Hindlimb muscle (tissue), 1 donor: ENCODE results near the gene STK40. TPM values are rescaled to one million over a fixed set of nuclear protein-coding genes. Genes with fewer than 3 reads are reported as not detected.

ENCODE experiments used
- DNase-seq: peaks from one replicate; pipeline ENCODE4 v3.0.0-alpha.2; 2013
- polyA plus RNA-seq: library from polyadenylated mRNA; unstranded; fragments of 120-200 nt; gene quantifications from one replicate; pipeline ENCODE4 v1.2.1, GENCODE V29; 2013; ENCODE audit not compliant: insufficient read length

The STK40 gene
- polyA plus RNA-seq, 1 donor, result 22.3 TPM

- DNase-seq, result peak; percentile 73
Measured at GRCh38 chr1:36369061-36369861, 16.5 kb downstream of the STK40 start.

GRCh38 chr1:36367798-36368197 is 17.9 kb downstream of the STK40 start:
- DNase-seq, result no peak

- DNase-seq, result no peak
Measured at GRCh38 chr1:36367066-36367465, 18.7 kb downstream of the STK40 start.

- DNase-seq, result peak; percentile 53
Measured at GRCh38 chr1:36366091-36366661, 19.5 kb downstream of the STK40 start.

GRCh38 chr1:36365381-36365780 is 20.3 kb downstream of the STK40 start:
- peak; percentile 20 for DNase-seq

- no peak for DNase-seq
Measured at GRCh38 chr1:36359911-36360550, 25.7 kb downstream of the STK40 start.

- DNase-seq, result no peak
Measured at GRCh38 chr1:36359383-36359782, 26.3 kb downstream of the STK40 start.

GRCh38 chr1:36358514-36359084 is 27.1 kb downstream of the STK40 start:
- DNase-seq, result no peak

GRCh38 chr1:36355811-36356210 is 29.9 kb downstream of the STK40 start:
- DNase-seq, result no peak

GRCh38 chr1:36354486-36354885 is 31.2 kb downstream of the STK40 start:
- DNase-seq, result no peak

GRCh38 chr1:36352910-36353878 is 32.5 kb downstream of the STK40 start:
- DNase-seq, result no peak

GRCh38 chr1:36352125-36352909 is 33.4 kb downstream of the STK40 start:
- DNase-seq, result no peak

GRCh38 chr1:36351227-36351977 is 34.3 kb downstream of the STK40 start:
- peak; percentile 16 for DNase-seq

- no peak for DNase-seq
Measured at GRCh38 chr1:36350659-36351226, 35.0 kb downstream of the STK40 start.

GRCh38 chr1:36349839-36350238 is 35.9 kb downstream of the STK40 start:
- DNase-seq, result peak; percentile 24

GRCh38 chr1:36349241-36349671 is 36.5 kb downstream of the STK40 start:
- DNase-seq, result peak; percentile 34

GRCh38 chr1:36346741-36347370 is 38.9 kb downstream of the STK40 start:
- DNase-seq, result no peak

GRCh38 chr1:36345353-36345752 is 40.4 kb downstream of the STK40 start:
- DNase-seq, result no peak

GRCh38 chr1:36344395-36344680 is 41.4 kb downstream of the STK40 start:
- DNase-seq, result no peak
